Measurements from ENCODE around the gene LMNTD1.
"Not testable (repeated sequence)": the region's sequence is repeated elsewhere in the genome, so short reads cannot be mapped to it uniquely, and the experiment has no call there.

Gene LMNTD1

GRCh38 chr12:25491396-25492325 is 61.4 kb downstream of the LMNTD1 start:
- DNase-seq (ENCODE audit: low read depth in 2 of 3, low spot score in 1 of 3): no peak

GRCh38 chr12:25488956-25489870 is 63.9 kb downstream of the LMNTD1 start:
- not testable (repeated sequence) for DNase-seq (ENCODE audit: low read depth in 2 of 3, low spot score in 1 of 3)

GRCh38 chr12:25482625-25483024 is 70.5 kb downstream of the LMNTD1 start:
- DNase-seq (ENCODE audit: low read depth in 2 of 3, low spot score in 1 of 3): no peak

- DNase-seq (ENCODE audit: low read depth in 2 of 3, low spot score in 1 of 3): no peak
Observed at GRCh38 chr12:25480145-25480544, 72.9 kb downstream of the LMNTD1 start.

- no peak for DNase-seq (ENCODE audit: low read depth in 2 of 3, low spot score in 1 of 3)
Observed at GRCh38 chr12:25477217-25477616, 75.9 kb downstream of the LMNTD1 start.

GRCh38 chr12:25472453-25472852 is 80.6 kb downstream of the LMNTD1 start:
- DNase-seq (ENCODE audit: low read depth in 2 of 3, low spot score in 1 of 3): no peak

- DNase-seq (ENCODE audit: low read depth in 2 of 3, low spot score in 1 of 3): no peak
Observed at GRCh38 chr12:25469861-25470260, 83.2 kb downstream of the LMNTD1 start.

- DNase-seq (ENCODE audit: low read depth in 2 of 3, low spot score in 1 of 3): no peak
Observed at GRCh38 chr12:25469368-25469767, 83.7 kb downstream of the LMNTD1 start.

- DNase-seq (ENCODE audit: low read depth in 2 of 3, low spot score in 1 of 3): no peak
Observed at GRCh38 chr12:25463521-25463920, 89.6 kb downstream of the LMNTD1 start.

GRCh38 chr12:25463005-25463404 is 90.1 kb downstream of the LMNTD1 start:
- no peak for DNase-seq (ENCODE audit: low read depth in 2 of 3, low spot score in 1 of 3)

GRCh38 chr12:25459541-25459951 is 93.5 kb downstream of the LMNTD1 start:
- DNase-seq (ENCODE audit: low read depth in 2 of 3, low spot score in 1 of 3): no peak

- DNase-seq (ENCODE audit: low read depth in 2 of 3, low spot score in 1 of 3): no peak
Observed at GRCh38 chr12:25458047-25458552, 95.0 kb downstream of the LMNTD1 start.

- DNase-seq (ENCODE audit: low read depth in 2 of 3, low spot score in 1 of 3): no peak
Observed at GRCh38 chr12:25456474-25456873, 96.6 kb downstream of the LMNTD1 start.

GRCh38 chr12:25455696-25456095 is 97.4 kb downstream of the LMNTD1 start:
- no peak for DNase-seq (ENCODE audit: low read depth in 2 of 3, low spot score in 1 of 3)

GRCh38 chr12:25449007-25449406 is 104.1 kb downstream of the LMNTD1 start:
- no peak for DNase-seq (ENCODE audit: low read depth in 2 of 3, low spot score in 1 of 3)

- DNase-seq (ENCODE audit: low read depth in 2 of 3, low spot score in 1 of 3): no peak
Observed at GRCh38 chr12:25447046-25447445, 106.0 kb downstream of the LMNTD1 start.

GRCh38 chr12:25438638-25439037 is 114.4 kb downstream of the LMNTD1 start:
- DNase-seq (ENCODE audit: low read depth in 2 of 3, low spot score in 1 of 3): no peak

GRCh38 chr12:25436206-25437030 is 116.7 kb downstream of the LMNTD1 start:
- peak in 1 of 3 donors; percentile 26 for DNase-seq (ENCODE audit: low read depth in 2 of 3, low spot score in 1 of 3)

- DNase-seq (ENCODE audit: low read depth in 2 of 3, low spot score in 1 of 3): no peak
Observed at GRCh38 chr12:25435431-25435830, 117.7 kb downstream of the LMNTD1 start.

- no peak for DNase-seq (ENCODE audit: low read depth in 2 of 3, low spot score in 1 of 3)
Observed at GRCh38 chr12:25434515-25434914, 118.6 kb downstream of the LMNTD1 start.
